ENCODE results near the gene ERBIN. TPM values are rescaled to one million over a fixed set of nuclear protein-coding genes. Genes with fewer than 3 reads are reported as not detected.

Gene ERBIN
- total and polyA plus RNA-seq, 10 of the 15 experiments (the other 5 are each of a cell fraction or from before 2014, with no cell fraction given): 9.5 to 91.1 (median 49.4) TPM

GRCh38 chr5:65926276-65926783 lies at the start of gene ERBIN (continued):
- TF ChIP-seq MLLT1 (IDR thresholded peaks at IDR 0.05): no peak; the same call in none of the 2 replicates
- TF ChIP-seq E2F4 (IDR thresholded peaks at IDR 0.05; ENCODE audit: low read depth, low read length): no peak
- TF ChIP-seq ZBTB33 (IDR thresholded peaks at IDR 0.05): no peak
- TF ChIP-seq ZNF217 (IDR thresholded peaks at IDR 0.05): peak; percentile 58; the same call in 1 of the 2 replicates
- no peak for TF ChIP-seq NFYA (IDR thresholded peaks at IDR 0.05; ENCODE audit: borderline replicate concordance, low read depth, low read length)
- no peak for TF ChIP-seq RBBP5 (conservative IDR thresholded peaks at IDR 0.05)
- no peak for TF ChIP-seq ZBTB4 (CRISPR knock-in tag; IDR thresholded peaks at IDR 0.05)
- TF ChIP-seq USF1 (IDR thresholded peaks at IDR 0.05; ENCODE audit: borderline replicate concordance, extremely low read length, insufficient read depth, low read depth, low read length): no peak
- 0 out of 2 replicates have a peak, but pooled peaks have one; percentile 15 for TF ChIP-seq CREM (IDR thresholded peaks at IDR 0.05; ENCODE audit: low read depth)
- TF ChIP-seq FOXK2 (IDR thresholded peaks at IDR 0.05): no peak
- no peak for TF ChIP-seq CBX3 (IDR thresholded peaks at IDR 0.05; ENCODE audit: borderline replicate concordance, low read depth)
- peak; percentile 55; the same call in 1 of the 2 replicates for TF ChIP-seq ASH2L (IDR thresholded peaks at IDR 0.05; ENCODE audit: borderline replicate concordance, low read depth)
- no peak for TF ChIP-seq NFIC (IDR thresholded peaks at IDR 0.05; ENCODE audit: low read depth, low read length)
- TF ChIP-seq TBL1XR1 (IDR thresholded peaks at IDR 0.05; ENCODE audit: low read depth, low read length): no peak
- no peak for TF ChIP-seq PKNOX1 (IDR thresholded peaks at IDR 0.05)
- no peak for TF ChIP-seq PAX8 (IDR thresholded peaks at IDR 0.05)
- peak; percentile 73 for TF ChIP-seq CBFB (IDR thresholded peaks at IDR 0.05; ENCODE audit: low read depth)
- TF ChIP-seq ZNF24 (IDR thresholded peaks at IDR 0.05): peak; percentile 33; the same call in 1 of the 2 replicates
- TF ChIP-seq JUNB (IDR thresholded peaks at IDR 0.05): no peak
- peak; percentile 35; the same call in 1 of the 2 replicates for TF ChIP-seq TCF12 (IDR thresholded peaks at IDR 0.05; ENCODE audit: low read depth, low read length)
- no peak for TF ChIP-seq ZNF622 (IDR thresholded peaks at IDR 0.05)
- TF ChIP-seq BACH1 (IDR thresholded peaks at IDR 0.05; ENCODE audit: borderline replicate concordance): peak; percentile 56
- peak; percentile 46; the same call in 1 of the 2 replicates for TF ChIP-seq GABPA (IDR thresholded peaks at IDR 0.05; ENCODE audit: low read depth)

Measured in GM12878 (cell line).